Peyer's patch (tissue), 4 donors: ENCODE results near the gene PLAC8.
"Not testable (repeated sequence)": the region's sequence is repeated elsewhere in the genome, so short reads cannot be mapped to it uniquely, and the experiment has no call there.

Source experiments
- POLR2A ChIP-seq, 2 donors: fragments of 450-650 bp; IDR thresholded peaks; one replicate each; pipeline ENCODE4 v1.5.1; 2017; ENCODE audit warnings: antibody characterized with exemption in 2 of 2, mild to moderate bottlenecking in 2 of 2, moderate library complexity in 2 of 2
- TF ChIP-seq, protein P1 (sequence below), 6 experiments: fragments of 450-650 bp in 4 of 6; fragments of 200-600 bp in 2 of 6; sonication (generic) in 1 of 6; IDR thresholded peaks; one replicate each; pipeline ENCODE4 v1.5.1; 2017 to 2019; ENCODE audit warnings: antibody characterized with exemption in 6 of 6, mild to moderate bottlenecking in 3 of 6, moderate library complexity in 1 of 6

- TF ChIP-seq, protein P1, sequence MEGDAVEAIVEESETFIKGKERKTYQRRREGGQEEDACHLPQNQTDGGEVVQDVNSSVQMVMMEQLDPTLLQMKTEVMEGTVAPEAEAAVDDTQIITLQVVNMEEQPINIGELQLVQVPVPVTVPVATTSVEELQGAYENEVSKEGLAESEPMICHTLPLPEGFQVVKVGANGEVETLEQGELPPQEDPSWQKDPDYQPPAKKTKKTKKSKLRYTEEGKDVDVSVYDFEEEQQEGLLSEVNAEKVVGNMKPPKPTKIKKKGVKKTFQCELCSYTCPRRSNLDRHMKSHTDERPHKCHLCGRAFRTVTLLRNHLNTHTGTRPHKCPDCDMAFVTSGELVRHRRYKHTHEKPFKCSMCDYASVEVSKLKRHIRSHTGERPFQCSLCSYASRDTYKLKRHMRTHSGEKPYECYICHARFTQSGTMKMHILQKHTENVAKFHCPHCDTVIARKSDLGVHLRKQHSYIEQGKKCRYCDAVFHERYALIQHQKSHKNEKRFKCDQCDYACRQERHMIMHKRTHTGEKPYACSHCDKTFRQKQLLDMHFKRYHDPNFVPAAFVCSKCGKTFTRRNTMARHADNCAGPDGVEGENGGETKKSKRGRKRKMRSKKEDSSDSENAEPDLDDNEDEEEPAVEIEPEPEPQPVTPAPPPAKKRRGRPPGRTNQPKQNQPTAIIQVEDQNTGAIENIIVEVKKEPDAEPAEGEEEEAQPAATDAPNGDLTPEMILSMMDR (IDR thresholded peaks at IDR 0.05), result not testable (repeated sequence)
- not testable (repeated sequence) for TF ChIP-seq POLR2A (IDR thresholded peaks at IDR 0.05)
Observed at GRCh38 chr4:83043157-83043556, 71.4 kb downstream of the PLAC8 start.
